Amniotic epithelial cell (primary cell): ENCODE data around the gene IPO9.
"Not testable (repeated sequence)": the region's sequence is repeated elsewhere in the genome, so short reads cannot be mapped to it uniquely, and the experiment has no call there.

Experiments used
- DNase-seq: peaks from one replicate; pipeline ENCODE4 v3.0.0-alpha.2; 2010; ENCODE audit warnings: low read depth

IPO9 gene

DNA sequence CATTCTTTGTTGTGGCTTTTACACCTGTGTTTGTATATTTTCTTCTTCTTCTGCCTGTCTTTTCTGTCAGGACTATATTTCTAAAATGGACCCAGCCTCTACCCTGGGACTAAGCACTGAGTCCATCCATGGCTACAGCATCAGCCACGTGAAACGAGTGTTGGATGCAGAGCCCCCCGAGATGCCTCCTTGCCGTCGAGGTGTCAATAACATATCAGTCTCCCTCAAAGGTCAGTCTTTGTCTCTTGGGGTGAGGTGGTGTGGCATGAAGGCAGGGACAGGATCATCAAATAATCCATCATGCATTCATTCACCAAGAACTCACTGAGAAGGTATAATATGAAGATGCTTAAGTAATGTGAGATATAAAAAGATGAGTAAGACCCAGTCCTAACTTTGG, 19.1 kb upstream of the IPO9 start:
- DNase-seq = no peak

DNA sequence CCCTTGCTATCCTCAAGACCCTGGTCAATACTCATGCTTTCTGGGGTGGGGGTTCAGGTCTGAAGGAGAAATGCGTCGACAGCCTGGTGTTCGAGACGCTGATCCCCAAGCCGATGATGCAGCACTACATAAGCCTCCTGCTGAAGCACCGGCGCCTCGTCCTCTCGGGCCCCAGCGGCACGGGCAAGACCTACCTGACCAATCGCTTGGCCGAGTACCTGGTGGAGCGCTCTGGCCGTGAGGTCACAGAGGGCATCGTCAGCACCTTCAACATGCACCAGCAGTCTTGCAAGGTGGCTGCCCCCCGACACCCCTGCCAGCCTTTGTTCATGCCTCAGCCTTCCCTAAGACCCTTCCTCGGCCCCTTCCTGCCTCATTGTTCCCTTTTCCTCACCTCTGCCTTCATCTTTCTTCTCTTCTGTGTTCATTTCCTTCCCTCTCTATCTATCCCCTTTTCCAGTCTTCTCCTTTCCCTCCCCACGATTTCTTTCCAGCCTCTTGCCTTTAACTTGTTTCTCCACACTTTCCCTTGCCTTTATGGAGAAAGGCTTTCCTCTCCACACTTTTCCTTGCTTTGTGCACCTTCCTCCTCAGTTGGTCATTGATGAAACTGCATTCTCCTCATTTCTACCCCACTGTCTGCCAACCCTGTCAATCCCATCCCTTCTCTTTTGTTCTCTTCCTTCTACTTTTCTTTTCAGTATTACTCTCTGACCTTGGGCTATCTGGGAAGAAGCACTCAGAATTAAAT, 18.3 kb upstream of the IPO9 start:
- no peak for DNase-seq

DNA sequence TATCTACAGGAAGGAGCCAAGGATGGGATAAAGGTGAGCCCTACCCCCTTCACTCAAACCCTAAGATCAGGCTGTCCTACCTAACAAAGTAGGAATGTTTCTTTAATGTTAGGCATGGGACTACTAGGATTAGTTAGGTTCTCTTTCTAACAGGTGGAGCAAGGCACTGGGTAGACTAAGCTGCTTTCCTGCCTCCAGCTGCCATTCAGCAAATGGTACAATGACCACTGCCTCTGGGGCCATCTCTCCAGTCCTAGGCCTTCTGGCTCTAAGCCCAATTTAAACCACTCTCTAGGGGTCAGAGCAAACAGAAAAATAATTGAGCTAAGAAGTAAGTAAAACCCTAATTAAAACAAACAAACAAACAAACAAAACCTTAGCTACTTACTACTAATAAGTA, 15.7 kb upstream of the IPO9 start:
- DNase-seq = no peak

DNA sequence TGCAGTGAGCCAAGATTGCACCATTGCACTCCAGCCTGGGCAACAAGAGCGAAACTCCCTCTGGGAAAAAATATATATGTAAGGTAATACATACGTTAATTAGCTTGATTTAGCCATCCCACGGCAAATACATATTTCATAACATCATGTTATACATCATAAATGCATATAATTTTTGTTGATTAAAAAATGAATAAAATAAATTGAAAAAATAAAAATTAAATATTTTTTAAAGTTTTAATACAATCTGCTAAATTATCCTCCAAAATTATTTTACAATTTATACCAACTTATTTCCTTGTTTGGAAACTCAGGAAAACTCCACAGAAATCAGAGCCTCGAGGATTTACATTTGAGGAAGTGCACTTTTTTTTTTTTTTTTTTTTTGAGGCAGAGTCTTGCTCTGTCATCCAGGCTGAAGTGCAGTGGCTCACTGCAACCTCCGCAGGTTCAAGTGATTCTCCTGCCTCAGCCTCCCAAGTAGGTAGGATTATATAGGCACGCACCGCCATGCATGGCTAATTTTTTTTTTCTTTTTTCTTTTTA, 12.6 kb upstream of the IPO9 start:
- DNase-seq = no peak

DNA sequence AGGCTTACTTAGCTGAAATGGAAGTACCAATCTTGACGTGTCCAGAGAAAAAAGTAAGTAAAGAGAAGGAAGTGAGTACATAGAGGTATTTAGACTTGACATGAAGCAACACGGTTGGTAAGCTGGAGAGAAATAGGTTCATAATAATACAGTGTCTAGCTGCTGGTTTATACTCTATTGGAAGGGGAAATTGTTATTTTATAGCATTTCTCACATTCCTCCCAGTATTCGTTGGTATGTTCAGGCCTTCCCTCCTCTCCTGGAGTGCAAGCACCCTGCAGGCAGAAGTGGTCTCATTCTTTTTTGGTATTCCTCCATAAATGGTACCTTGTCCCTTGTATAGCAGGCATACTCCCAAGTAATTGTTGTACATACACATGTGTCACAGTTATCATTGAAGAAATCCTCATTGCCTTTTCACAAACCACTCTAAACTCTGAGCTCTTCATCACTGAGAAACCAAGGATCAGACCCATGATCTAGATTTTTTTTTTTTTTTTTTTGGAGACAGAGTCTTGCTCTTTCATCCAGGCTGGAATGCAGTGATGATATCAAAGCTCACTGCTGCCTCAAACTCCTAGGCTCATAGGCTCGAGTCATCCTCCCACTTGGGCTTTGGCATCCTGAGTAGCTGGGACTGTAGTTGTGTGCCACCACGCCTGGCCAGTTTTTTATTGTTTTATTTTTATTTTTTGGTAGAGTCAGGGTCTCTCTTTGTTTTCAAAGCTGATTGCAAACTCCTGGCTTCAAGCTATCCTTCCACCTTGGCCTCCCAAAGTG, 9.8 kb upstream of the IPO9 start:
- no peak for DNase-seq

DNA sequence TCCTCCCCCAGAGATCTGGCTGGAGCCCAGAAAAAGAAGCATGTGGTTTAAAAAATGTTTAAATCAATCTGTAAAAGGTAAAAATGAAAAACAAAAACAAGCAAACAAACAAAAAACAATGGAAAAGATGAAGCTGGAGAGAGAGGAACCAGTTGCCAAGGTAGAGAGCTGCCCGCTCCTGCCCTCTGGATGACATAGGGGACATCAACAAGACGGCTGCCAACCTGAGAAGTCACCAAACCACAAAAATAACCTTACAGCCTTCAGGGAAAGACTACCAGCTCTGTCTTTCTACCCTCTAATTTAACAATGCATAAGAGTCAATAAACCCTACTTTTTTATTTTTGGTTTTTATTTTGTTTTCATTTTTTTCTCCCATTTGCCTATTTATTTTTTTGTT, 8.5 kb upstream of the IPO9 start:
- no peak for DNase-seq

DNA sequence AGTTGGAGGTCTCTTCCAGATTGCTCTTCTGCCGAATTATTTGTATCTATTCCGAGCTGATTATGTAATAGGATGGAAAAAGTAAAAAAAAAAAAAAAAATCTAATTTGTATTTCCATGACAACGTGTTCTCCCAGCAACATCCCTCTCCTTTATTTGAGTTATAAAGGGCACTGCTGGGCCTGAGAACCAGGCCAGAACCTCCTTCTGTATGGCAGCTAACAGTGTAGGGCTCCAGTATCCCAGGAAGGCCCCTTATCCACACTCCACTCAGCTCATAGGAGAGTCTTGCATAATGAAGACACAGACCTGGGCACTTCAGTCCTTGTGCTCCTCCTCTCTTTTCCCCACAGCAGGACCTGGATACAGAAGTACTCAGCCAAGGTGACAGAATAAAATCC, 3.7 kb upstream of the IPO9 start:
- no peak for DNase-seq

DNA sequence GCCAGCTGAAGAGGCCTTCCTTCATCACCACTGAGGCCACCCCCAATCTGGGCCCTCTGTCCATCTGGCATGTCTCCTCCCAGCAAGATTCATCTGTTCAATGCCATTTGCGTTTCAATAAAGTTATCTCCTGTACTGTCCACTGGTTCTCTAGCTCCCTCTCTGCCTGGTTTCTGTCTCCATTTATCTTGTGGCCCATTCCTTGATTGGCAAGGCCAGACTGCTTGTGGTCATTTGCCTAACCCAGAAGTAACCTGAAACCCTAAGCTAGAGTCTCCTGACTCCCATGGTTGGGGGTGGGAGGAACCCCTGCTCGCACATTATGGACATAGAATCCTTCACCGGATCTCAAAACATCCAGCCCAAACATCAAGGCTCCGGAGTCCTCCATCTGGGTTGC, 2.1 kb upstream of the IPO9 start:
- DNase-seq = peak; percentile 68

DNA sequence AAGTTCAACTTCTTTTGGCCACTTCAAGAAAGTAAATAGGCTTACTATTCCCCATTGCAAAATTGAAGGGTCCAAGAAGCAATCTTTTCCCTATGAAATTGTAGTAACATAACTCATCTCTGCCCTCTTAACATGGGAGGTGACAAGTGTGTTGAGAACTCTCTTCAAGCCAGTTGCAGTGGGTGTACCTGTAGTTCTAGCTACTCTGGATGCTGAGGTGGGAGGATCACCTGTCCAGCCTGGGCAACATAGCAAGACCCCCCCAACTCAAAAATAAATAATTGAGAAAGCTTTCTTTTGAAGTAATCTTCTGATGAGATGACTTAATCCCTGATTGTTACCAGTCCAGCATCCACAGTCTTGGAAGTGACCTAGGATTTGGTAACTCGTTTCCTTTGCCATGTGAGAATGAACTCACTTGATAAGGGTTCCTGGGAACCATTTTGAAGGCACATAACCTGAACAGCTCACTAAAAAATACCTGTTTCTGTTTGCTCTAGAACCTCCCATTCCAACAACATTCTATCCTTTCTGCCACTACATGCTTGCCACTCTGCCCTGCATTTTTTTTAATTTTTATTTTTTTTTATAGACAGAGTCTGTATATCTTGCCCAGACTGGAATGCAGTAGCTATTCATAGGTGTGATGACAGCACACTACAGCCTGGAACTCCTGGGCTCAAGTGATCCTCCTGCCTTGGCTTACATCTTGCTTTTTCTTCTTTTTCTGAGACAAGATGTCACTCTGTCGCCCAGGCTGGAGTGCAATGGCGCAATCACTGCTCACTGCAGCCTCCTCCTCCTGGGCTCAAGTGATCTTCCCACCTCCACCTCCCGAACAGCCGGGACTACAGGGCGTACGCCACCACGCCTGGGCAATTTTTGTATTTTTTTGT, 1.4 kb upstream of the IPO9 start:
- DNase-seq = peak; percentile 60

DNA sequence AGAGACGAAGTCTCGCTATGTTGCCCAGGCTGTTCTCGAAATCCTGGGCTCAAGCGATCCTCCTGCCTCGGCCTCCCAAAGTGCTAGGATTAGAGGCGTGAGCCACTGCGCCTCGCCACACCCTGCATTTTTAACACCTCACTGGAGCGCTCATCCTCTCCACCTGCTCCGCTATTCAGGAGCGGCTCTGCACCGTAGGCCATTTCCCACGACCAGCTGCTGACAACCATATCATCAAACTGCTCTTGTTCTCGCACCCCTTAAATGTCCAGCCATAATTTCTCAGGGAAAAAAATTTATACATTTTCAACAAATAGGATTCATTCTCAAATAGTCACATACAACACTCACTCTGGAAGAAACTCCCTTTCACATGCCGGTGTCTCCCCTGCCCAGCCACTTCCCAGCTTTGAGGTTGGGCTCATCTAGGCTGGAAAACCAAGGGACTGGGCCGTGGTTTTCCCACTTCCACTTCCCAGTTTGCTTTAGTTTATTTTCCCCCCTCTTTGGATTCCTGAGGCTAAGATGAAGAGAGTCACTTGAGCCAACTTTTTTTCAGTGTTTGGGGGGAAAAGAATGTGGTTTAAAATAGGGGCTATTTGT, 639 bp upstream of the IPO9 start:
- DNase-seq = peak; percentile 34

DNA sequence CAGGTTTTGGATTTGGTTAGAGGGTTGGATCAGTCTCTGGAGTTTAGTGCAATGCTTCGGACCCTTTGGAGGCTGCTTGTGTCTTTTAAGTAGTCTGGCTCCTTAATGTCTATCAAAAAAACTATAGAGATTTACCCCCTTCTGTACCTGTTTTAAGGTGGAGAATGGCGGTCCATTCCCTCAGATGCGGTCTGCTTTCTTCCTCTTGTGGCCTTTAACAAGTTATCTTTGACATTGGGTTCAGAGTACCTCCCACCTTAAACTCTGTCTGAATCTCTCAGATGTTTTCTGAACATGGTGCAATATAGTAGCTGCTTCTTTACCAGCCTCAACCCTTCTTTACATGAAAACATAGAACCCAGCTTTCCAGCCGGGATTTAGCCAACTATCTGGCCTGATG, 2.4 kb downstream of the IPO9 start:
- DNase-seq = no peak

DNA sequence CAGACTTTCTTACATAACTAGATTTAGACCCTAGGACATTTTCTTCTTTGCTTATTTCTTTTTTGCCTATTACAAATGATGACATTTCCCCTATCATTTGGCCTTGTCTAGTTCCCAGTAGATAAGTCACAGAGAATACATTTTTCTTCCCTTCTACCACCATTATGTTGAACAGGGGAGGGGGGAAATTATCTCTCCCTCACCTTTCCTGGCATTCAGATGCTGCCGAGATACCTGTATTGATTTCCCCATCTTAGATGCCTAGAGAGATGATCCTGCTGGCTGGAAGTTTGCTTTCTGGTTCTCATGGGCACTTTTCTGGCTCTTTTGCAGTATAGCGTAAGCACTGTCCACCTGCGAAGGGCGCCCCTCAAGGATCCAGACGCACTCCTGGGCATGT, 5.7 kb downstream of the IPO9 start:
- no peak for DNase-seq

DNA sequence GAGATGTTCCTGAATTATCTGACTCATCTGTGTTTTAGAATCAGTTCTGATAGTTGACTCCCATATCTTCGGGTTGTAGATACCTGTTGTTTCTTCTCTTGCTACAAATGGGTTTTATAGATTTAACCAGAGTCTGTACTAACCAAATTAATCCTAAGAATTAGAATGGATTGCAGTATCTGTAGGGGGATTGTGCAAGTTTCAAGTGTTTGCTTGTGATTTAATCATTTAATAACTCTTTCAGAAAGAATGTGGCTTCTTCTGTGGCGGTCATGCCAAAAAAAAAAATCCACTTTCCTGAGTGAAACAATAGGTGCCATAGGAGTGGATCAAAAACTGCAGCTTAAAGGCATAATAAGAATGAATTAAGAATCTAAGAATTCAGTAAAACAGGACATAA, 9.4 kb downstream of the IPO9 start:
- DNase-seq = peak; percentile 47

DNA sequence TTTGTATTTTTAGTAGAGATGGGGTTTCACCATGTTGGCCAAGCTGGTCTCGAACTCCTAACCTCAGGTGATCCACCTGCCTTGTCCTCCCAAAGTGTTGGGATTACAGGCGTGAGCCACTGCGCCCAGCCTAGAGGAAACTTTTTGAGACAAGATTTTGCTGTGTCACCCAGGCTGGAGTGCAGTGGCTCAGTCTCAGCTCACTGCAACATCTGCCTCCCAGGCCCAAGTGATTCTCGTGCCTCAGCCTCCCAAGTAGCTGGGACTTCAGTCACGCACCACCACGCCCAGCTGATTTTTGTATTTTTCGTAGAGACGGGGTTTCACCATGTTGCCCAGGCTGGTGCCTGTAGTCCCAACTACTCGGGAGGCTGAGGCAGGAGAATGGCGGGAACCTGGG, 10.1 kb downstream of the IPO9 start:
- not testable (repeated sequence) for DNase-seq

DNA sequence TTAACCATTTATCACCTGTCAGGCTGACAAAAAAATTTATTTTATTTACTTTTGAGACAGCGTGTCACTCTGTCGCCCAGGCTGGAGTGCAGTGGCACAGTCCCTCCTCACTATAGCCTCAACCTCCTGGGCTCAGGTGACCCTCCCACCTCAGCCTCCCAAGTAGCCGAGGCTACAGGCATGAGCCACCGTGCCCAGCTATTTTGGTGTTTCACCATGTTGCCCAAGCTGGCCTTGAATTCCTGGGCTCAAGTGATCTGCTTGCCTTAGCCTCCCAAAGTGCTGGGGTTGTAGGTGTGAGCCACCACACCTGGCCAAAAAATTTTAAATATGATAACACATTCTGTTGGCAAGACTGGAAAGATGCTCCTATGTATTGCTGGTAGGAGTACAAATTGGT, 11.1 kb downstream of the IPO9 start:
- DNase-seq = no peak

DNA sequence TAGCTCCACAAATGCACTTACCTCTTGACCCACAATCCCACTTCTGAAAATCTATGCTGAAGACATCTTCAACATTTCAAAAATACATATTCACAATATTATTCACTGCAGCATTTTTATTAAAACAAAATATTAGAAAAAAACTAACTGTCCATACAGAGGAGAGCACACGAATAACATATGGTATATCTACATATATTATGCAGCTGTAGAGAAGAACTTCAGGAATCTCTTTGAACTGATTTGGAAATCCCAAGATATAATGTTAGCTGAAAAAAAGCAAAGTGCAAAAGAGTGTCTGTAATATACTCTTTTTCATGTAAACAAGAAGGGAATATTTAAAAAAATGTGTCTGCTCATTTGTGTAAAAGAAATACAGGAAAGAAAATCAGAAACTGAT, 11.5 kb downstream of the IPO9 start:
- no peak for DNase-seq

DNA sequence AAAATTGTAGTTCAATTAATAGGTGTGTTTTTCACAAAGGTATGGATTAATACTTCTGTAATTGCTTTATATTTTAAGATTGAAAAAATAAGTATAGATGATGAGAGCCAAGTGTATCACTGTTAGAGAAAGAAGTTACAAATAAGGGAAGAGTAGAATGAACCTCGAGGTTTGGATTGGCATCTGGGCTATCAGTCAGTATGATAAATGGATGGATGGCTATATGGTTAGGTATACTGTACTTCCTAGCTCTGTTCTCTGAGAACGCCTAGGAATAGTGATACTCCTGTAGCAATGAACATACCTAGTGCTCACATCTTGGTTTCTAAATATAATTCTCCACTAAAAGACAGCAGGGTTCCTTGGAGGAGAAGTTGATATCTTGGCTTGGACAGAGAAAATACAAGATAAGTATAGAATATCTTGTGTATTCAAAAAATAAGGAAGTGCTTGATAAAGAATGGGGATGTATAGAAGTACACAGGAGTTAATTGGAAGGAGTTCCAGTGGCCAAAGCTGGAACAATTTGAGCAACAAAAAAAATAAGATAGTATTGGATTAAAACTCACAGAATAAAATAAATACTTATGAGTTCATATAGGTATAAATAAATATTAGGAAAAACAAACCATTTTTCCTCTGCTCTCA, 12.4 kb downstream of the IPO9 start:
- no peak for DNase-seq

DNA sequence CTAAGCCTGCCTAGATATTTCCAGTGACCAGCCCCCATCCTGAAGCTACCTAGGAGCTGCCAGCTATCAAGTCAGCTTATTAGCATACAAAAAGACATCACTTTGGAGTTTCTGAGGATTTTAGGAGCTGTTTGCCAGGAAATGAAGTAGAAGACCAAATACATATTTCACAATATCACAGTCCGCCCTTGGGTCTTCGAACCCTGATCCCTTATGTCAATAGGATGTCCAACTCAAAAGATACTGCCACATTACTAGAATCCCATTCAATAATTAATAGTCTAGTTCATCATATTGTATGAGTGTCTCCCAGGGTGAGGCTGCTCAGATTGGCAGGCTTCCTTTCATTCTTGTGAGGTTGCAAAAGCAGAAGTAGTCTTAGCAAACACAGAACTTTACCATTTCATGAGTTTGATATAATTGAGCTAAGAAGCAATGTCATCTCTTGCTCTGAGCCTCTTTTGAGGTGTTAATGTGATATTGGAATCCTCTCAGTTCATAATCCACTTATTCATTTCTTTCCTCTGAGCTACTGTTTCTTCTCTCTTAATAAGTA, 13.6 kb downstream of the IPO9 start:
- no peak for DNase-seq

DNA sequence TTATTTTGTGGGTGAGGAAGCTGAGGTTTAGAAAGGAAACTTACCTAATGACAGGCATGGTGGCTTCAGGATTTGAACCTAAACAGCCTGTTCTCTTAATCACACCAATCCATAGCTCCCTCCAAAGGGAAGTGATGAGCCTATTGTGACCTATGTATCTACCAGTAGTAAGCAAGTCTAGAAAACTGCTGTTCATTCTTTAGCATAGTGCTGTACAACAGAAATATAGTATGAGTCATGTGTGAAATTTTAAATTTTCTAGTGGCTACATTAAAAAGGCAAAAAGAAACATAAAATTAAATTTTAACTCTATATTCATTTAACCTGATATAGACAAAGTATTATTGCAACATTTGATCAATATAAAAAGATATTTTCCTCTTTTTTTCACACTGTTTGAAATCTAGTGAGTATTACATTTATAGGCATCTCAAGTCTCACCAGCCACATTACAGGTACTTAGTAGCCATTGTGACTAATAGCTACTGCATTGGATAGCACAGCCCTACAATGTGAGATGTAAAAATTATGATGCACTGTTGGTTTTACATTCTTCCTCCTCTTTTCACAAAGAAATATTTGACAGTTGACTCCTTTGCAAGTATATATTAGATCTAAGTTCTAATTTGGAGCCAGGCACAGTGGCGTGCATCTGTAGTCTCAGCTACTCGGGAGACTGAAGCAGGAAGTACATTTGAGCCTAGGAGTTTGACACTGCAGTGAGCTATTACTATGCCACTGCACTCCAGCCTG, 16.6 kb downstream of the IPO9 start:
- DNase-seq = no peak

DNA sequence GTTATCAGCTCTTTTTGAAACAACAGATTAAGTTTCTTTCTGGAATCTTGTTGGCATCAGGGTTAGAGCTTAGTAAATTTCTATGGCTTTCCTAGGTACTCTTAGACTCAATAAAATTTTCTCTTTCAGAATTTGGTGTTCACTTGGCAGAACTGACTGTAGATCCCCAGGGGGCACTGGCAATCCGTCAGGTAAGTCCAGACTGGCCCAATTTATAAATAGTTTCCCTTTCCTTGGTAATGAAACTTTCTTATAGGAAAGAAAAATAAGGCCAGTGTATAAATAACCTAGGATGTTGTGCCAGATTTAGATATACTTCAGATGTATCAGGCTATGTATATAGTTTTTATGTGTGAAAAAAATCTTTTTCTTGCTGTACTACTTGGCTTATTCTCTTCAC, 18.2 kb downstream of the IPO9 start:
- no peak for DNase-seq
